Ascending aorta (tissue), 2 donors: ENCODE data around the gene STX10. TPM values are rescaled to one million over a fixed set of nuclear protein-coding genes. Genes with fewer than 3 reads are reported as not detected.

Experiments
- DNase-seq, 2 donors: peaks; one replicate each; pipeline ENCODE4 v3.0.0-alpha.2; 2019; ENCODE audit warnings: low spot score in 2 of 2
- H3K27ac ChIP-seq, 2 donors: fragments of 200-600 bp; sonication (generic); one replicate each; pipeline ENCODE4 v1.5.1; 2016 to 2017; ENCODE audit warnings: mild to moderate bottlenecking in 1 of 2
- H3K27me3 ChIP-seq: fragments of 200-600 bp; sonication (generic); one replicate; pipeline ENCODE4 v1.5.1; 2017
- H3K36me3 ChIP-seq, 2 donors: fragments of 200-600 bp; sonication (generic); one replicate each; pipeline ENCODE4 v1.5.1; 2016
- H3K4me1 ChIP-seq, 2 donors: fragments of 200-600 bp; sonication (generic); one replicate each; pipeline ENCODE4 v1.5.1; 2016 to 2017; ENCODE audit warnings: mild to moderate bottlenecking in 1 of 2
- H3K4me3 ChIP-seq, 2 donors: fragments of 200-600 bp; sonication (generic); one replicate each; pipeline ENCODE4 v1.5.1; 2016 to 2017; ENCODE audit warnings: mild to moderate bottlenecking in 1 of 2
- H3K9me3 ChIP-seq, 2 donors: fragments of 200-600 bp; sonication (generic); one replicate each; pipeline ENCODE4 v1.5.1; 2016
- CTCF ChIP-seq, 3 experiments: fragments of 200-600 bp in 2 of 3; fragments of 450-650 bp in 1 of 3; sonication (generic) in 2 of 3; IDR thresholded peaks; one replicate each; pipeline ENCODE4 v1.5.1; 2016 to 2019; ENCODE audit warnings: antibody characterized with exemption in 3 of 3, mild to moderate bottlenecking in 1 of 3, moderate library complexity in 1 of 3
- intact Hi-C: fragments of 100-400 bp; cut with DNase I; formaldehyde crosslinking; loops from one replicate; pipeline ENCODE4 v1.15.1; 2023
- total RNA-seq: library from RNA; depleted of rRNA; stranded (reverse); fragments of >200 nt; gene quantifications from one replicate; pipeline ENCODE4 v1.1.0, GENCODE V29; 2016

STX10 gene
- total RNA-seq, 1 donor from 2014 or later = 31.6 TPM

GRCh38 chr19:13134626-13135025, 15.5 kb downstream of the STX10 start:
- H3K36me3 ChIP-seq = peaks cover 29 to 42% of the 10 kb centered on the region in 2 donors
- H3K4me3 ChIP-seq = no peak overlapping the region
- no peak for TF ChIP-seq CTCF (IDR thresholded peaks at IDR 0.05)
- H3K9me3 ChIP-seq = no peaks in the 10 kb centered on the region
- intact Hi-C loops = no loop called here
- no peaks in the 10 kb centered on the region for H3K4me1 ChIP-seq
- H3K27me3 ChIP-seq = no peaks in the 10 kb centered on the region
- peak overlapping the region in 1 of 2 donors; percentile 33 for H3K27ac ChIP-seq
- no peak for DNase-seq

DNA sequence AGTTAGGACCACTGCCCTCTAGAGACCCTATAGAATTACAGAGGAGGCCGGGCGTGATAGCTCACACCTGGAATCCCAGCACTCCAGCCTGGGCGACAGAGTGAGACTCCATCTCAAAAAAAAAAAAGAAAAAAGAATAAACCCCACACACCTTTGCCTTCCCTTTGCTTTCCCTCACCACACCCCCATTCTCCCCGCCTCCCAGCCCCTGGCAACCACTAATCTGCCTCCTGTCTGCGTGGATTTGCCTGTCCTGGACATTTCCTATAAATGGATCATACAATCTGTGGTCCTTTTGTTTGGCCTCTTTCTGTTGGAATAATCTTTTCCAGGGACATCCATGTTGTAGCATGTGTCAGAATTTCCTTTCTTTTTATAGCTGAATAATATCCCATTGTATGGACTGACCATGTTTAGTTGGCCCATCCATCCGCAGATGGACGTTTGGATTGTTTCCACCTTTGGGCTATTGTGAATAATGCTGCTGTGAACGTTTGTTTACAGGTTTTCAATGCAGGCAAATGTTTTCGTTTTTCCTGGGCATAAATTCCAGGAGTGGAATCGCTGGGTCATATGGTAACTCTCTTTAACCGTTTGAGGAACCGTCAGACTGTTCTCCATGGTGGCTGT, 16.8 kb downstream of the STX10 start:
- DNase-seq = no peak
- intact Hi-C loops = no loop called here
- Histone ChIP-seq H3K27ac (no peak overlapping the region), H3K36me3 (peaks cover 24 to 29% of the 10 kb centered on the region in 2 donors), H3K27me3 (no peaks in the 10 kb centered on the region), H3K4me3 (no peak overlapping the region), H3K4me1 (no peaks in the 10 kb centered on the region), H3K9me3 (no peaks in the 10 kb centered on the region)
- no peak for TF ChIP-seq CTCF (IDR thresholded peaks at IDR 0.05)

DNA sequence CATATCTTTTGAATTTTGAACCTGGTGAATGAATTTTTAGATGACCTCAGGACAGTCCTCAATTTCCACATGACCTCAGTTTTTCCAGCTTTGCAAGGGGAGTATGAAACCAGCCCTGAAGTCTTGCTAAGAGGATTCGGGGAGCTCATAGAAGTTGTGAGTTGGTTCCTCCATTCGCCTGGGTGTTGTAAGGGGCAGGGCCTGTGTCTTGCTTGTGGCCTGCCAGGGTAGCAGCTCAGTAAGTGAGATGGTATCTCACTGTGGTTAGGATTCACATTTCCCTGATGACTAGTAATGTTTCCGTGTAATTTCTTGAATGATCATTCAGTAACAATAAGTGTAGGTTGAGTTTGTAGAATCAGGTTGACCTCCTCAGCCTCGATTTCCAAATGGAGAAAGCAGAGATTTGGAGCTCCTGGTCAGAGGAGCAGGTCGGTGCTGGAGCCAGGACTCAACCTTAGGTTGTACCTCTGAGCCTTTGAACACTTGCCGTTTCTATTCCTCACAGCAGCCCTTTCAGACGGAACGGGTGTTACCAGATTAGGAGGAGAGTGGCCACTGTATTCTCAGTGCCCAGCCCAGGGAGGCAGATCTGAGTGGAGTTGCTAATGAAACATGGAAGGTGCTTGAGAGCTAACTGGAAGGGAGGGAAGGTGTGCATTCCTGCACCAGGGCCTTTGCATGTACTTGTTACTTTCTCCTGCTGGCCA, 17.5 kb downstream of the STX10 start:
- Histone ChIP-seq H3K9me3 (no peaks in the 10 kb centered on the region), H3K36me3 (peaks cover 22 to 23% of the 10 kb centered on the region in 2 donors), H3K4me3 (no peak overlapping the region), H3K27ac (no peak overlapping the region), H3K4me1 (no peaks in the 10 kb centered on the region), H3K27me3 (no peaks in the 10 kb centered on the region)
- no peak for TF ChIP-seq CTCF (IDR thresholded peaks at IDR 0.05)
- no peak for DNase-seq
- intact Hi-C loops = no loop called here

DNA sequence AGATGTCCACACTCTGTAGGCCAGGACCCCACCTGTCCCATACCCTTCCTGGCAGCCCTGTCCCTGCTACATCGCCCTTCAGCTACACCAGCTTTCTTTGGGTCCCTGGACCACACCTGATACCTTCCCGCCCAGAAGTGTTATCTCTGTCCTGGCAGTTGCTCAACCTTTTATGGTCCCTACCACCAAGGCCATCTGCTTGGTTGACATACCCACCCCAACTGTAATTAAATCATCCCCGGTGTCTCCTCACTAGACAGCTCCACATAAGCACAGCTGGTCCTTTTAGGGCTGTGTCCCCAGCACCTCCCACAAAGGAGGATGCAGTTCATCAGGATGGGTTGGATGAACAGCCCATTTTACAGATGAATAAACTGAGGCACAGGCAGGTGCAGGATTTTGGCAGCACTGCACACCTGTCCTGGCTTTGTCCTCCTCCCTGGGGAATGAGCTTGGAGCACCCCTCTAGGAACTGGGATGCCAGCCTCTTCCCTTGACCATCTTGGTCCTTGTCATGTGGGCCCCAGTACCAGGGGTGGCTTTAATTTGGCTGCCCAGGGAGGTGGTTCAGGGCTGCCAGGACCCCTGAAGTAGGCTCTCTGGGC, 19.2 kb downstream of the STX10 start:
- DNase-seq = no peak
- no peaks in the 10 kb centered on the region for H3K27me3 ChIP-seq
- no peak overlapping the region for H3K27ac ChIP-seq
- TF ChIP-seq CTCF (IDR thresholded peaks at IDR 0.05) = no peak
- no peaks in the 10 kb centered on the region for H3K4me1 ChIP-seq
- no peak overlapping the region for H3K4me3 ChIP-seq
- intact Hi-C loops = no loop called here
- no peaks in the 10 kb centered on the region for H3K9me3 ChIP-seq
- H3K36me3 ChIP-seq = peaks cover 6 to 7% of the 10 kb centered on the region in 2 donors

GRCh38 chr19:13129384-13129783, 20.8 kb downstream of the STX10 start:
- Histone ChIP-seq H3K27ac (no peak overlapping the region), H3K36me3 (no peaks in the 10 kb centered on the region), H3K4me1 (no peaks in the 10 kb centered on the region), H3K4me3 (no peak overlapping the region), H3K27me3 (no peaks in the 10 kb centered on the region), H3K9me3 (no peaks in the 10 kb centered on the region)
- no peak for DNase-seq
- TF ChIP-seq CTCF (IDR thresholded peaks at IDR 0.05) = no peak
- intact Hi-C loops = no loop called here
